Tibial nerve (tissue), 4 donors: ENCODE data around the gene DDX47.

Experiments
- EP300 ChIP-seq, 2 donors: sonication (generic); formaldehyde crosslinking; IDR thresholded peaks; one replicate each; pipeline ENCODE4 v1.6.1; 2017; ENCODE audit warnings: antibody characterized with exemption in 2 of 2, mild to moderate bottlenecking in 1 of 2
- POLR2A ChIP-seq, 2 donors: fragments of 450-650 bp; IDR thresholded peaks; one replicate each; pipeline ENCODE4 v1.6.1; 2017; ENCODE audit warnings: antibody characterized with exemption in 2 of 2, mild to moderate bottlenecking in 2 of 2, moderate library complexity in 2 of 2
- TF ChIP-seq, protein P1 (sequence below), 5 experiments: fragments of 200-600 bp in 3 of 5; fragments of 450-650 bp in 2 of 5; sonication (generic) in 3 of 5; IDR thresholded peaks; one replicate each; pipeline ENCODE4 v1.5.1; 2016 to 2019; ENCODE audit warnings: antibody characterized with exemption in 5 of 5, mild to moderate bottlenecking in 3 of 5, moderate library complexity in 2 of 5

DNA sequence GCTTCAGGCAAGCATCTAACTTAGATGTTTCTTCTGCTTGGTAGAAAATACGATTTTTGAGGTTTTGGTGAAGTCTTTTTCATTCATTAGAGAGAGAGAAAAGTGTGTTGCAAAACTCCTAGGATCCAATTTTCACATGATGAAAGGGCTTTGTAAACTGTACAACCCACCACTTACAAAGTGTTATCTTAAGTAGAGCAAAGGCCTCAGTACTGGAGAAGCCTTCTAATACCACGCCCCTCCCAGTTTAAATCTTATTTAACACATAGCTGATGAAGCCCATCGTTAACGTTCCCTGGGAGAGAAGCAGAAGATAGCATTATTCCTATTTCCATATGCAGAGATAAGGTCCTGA is 26.8 kb upstream of the DDX47 start:
- no peak for TF ChIP-seq POLR2A (IDR thresholded peaks at IDR 0.05)
- no peak for TF ChIP-seq EP300 (IDR thresholded peaks at IDR 0.05)
- TF ChIP-seq, protein P1, sequence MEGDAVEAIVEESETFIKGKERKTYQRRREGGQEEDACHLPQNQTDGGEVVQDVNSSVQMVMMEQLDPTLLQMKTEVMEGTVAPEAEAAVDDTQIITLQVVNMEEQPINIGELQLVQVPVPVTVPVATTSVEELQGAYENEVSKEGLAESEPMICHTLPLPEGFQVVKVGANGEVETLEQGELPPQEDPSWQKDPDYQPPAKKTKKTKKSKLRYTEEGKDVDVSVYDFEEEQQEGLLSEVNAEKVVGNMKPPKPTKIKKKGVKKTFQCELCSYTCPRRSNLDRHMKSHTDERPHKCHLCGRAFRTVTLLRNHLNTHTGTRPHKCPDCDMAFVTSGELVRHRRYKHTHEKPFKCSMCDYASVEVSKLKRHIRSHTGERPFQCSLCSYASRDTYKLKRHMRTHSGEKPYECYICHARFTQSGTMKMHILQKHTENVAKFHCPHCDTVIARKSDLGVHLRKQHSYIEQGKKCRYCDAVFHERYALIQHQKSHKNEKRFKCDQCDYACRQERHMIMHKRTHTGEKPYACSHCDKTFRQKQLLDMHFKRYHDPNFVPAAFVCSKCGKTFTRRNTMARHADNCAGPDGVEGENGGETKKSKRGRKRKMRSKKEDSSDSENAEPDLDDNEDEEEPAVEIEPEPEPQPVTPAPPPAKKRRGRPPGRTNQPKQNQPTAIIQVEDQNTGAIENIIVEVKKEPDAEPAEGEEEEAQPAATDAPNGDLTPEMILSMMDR (IDR thresholded peaks at IDR 0.05), result no peak
